HCT116 (cell line): ENCODE measurements around the gene ETV7. TPM values are rescaled to one million over a fixed set of nuclear protein-coding genes. Genes with fewer than 3 reads are reported as not detected.

ENCODE experiments used
- ATAC-seq: fragments of 200-7000 bp; cut with Tn5 transposase; 2 replicates; pipeline ENCODE4 v1.9.1; 2020; ENCODE audit warnings: mild to moderate bottlenecking, moderate library complexity
- BruUV-seq: library from RNA; stranded (reverse); fragments of 400-500 nt; replicated peaks from 2 replicates; lab custom pipeline; 2021; lab: Mats Ljungman, UMichigan
- CTCF ChIA-PET: fragments of 300-600 bp; sonication (Branson Sonifier 250); formaldehyde crosslinking; loops from one replicate; lab custom pipeline; 2021; ENCODE audit warnings: antibody characterized with exemption; lab: Charles Lee
- POLR2A ChIA-PET: fragments of 300-600, 350-600 bp; sonication (Branson Sonifier 250); formaldehyde crosslinking; loops from one replicate; lab custom pipeline; 2021; ENCODE audit warnings: antibody characterized with exemption; lab: Charles Lee
- RAD21 ChIA-PET, 2 experiments: fragments of 300-600 bp; sonication (Branson Sonifier 250); formaldehyde crosslinking; loops; one replicate each; lab custom pipeline; 2023; ENCODE audit warnings: low total read pairs in 2 of 2; ENCODE audit not compliant: uncharacterized antibody in 2 of 2, unreplicated experiment in 2 of 2, low non-redundant PET in 1 of 2; lab: Charles Lee
- DNase-seq: peaks from one replicate; pipeline ENCODE4 v3.0.0-alpha.2; 2010; ENCODE audit warnings: low read depth, low spot score
- H2AFZ ChIP-seq: fragments of 200-600 bp; shearing (Covaris generic), sonication (generic); 2 replicates; pipeline ENCODE4 v1.6.1; 2017; ENCODE audit warnings: low read depth, mixed run types, mixed read lengths, antibody characterized with exemption, low read length; ENCODE audit not compliant: poor library complexity, severe bottlenecking
- H3K27ac ChIP-seq: 2 replicates; pipeline ENCODE4 v1.5.1; 2012; ENCODE audit warnings: low read depth, low read length
- H3K27me3 ChIP-seq: fragments of 200-600 bp; sonication (generic); 2 replicates; pipeline ENCODE4 v1.6.1; 2016; ENCODE audit warnings: mixed run types, low read length, mixed read lengths; ENCODE audit not compliant: insufficient read depth
- H3K36me3 ChIP-seq, 2 experiments: fragments of 200-500 bp in 1 of 2; fragments of 200-600 bp in 1 of 2; sonication (Bioruptor generic) in 1 of 2; sonication (generic) in 1 of 2; 2 replicates each; pipeline versions ENCODE4 v1.5.1 to v1.6.1; 2014 to 2016; ENCODE audit warnings: low read length in 2 of 2, inconsistent platforms in 1 of 2, mixed read lengths in 1 of 2, mixed run types in 1 of 2; ENCODE audit not compliant: insufficient read depth in 2 of 2, control insufficient read depth in 1 of 2
- H3K4me1 ChIP-seq, 2 experiments: fragments of 200-600 bp in 1 of 2; sonication (generic) in 1 of 2; 2 replicates each; pipeline versions ENCODE4 v1.5.1 to v1.6.1; 2012 to 2017; ENCODE audit warnings: low read length in 2 of 2, inconsistent platforms in 1 of 2, mild to moderate bottlenecking in 1 of 2, mixed read lengths in 1 of 2, mixed run types in 1 of 2, moderate library complexity in 1 of 2; ENCODE audit not compliant: insufficient read depth in 2 of 2, control insufficient read depth in 1 of 2
- H3K4me2 ChIP-seq: fragments of 200-600 bp; sonication (generic); 2 replicates; pipeline ENCODE4 v1.6.1; 2017; ENCODE audit warnings: mixed run types, low read length, mixed read lengths
- H3K4me3 ChIP-seq, 2 experiments: fragments of 200-600 bp in 1 of 2; sonication (generic) in 1 of 2; replicated peaks in 1 of 2; 2 replicates each; pipeline ENCODE4 v1.5.1; 2011 to 2016; ENCODE audit warnings: low read length in 2 of 2, control low read depth in 1 of 2, low read depth in 1 of 2, mild to moderate bottlenecking in 1 of 2, mixed read lengths in 1 of 2, mixed run types in 1 of 2
- H3K79me2 ChIP-seq: fragments of 200-600 bp; sonication (generic); 2 replicates; pipeline ENCODE4 v1.6.1; 2017; ENCODE audit warnings: mild to moderate bottlenecking, mixed run types, low read length, moderate library complexity, mixed read lengths; ENCODE audit not compliant: insufficient read depth
- H3K9ac ChIP-seq: fragments of 200-600 bp; sonication (generic); 2 replicates; pipeline ENCODE4 v1.6.1; 2016; ENCODE audit warnings: low read length, mixed read lengths
- H3K9me2 ChIP-seq: fragments of 200-600 bp; sonication (generic), shearing (Covaris generic); 2 replicates; pipeline ENCODE4 v1.6.1; 2017; ENCODE audit warnings: mixed run types, mild to moderate bottlenecking, moderate library complexity; ENCODE audit not compliant: insufficient read depth
- H3K9me3 ChIP-seq, 2 experiments: fragments of 200-500 bp in 1 of 2; fragments of 200-600 bp in 1 of 2; sonication (Bioruptor generic) in 1 of 2; sonication (generic) in 1 of 2; 2 replicates each; pipeline ENCODE4 v1.6.1; 2014 to 2017; ENCODE audit warnings: low read length in 2 of 2, mixed read lengths in 2 of 2, inconsistent platforms in 1 of 2, low read depth in 1 of 2, mild to moderate bottlenecking in 1 of 2, mixed run types in 1 of 2, moderate library complexity in 1 of 2; ENCODE audit not compliant: control insufficient read depth in 1 of 2, insufficient read depth in 1 of 2
- H4K20me1 ChIP-seq: fragments of 200-600 bp; sonication (generic), shearing (Covaris generic); 2 replicates; pipeline ENCODE4 v1.6.1; 2017; ENCODE audit warnings: mixed run types, mild to moderate bottlenecking, moderate library complexity; ENCODE audit not compliant: insufficient read depth
- CBX3 ChIP-seq: IDR thresholded peaks from 2 replicates; pipeline ENCODE4 v1.6.1; 2012; ENCODE audit warnings: low read depth
- CEBPB ChIP-seq: IDR thresholded peaks from 2 replicates; pipeline ENCODE4 v1.6.1; 2012; ENCODE audit warnings: low read depth
- EZH2phosphoT487 ChIP-seq: fragments of 200-600 bp; IDR thresholded peaks from 2 replicates; pipeline ENCODE4 v1.6.1; 2018; ENCODE audit warnings: antibody characterized with exemption, borderline replicate concordance
- FOSL1 ChIP-seq: IDR thresholded peaks from 2 replicates; pipeline ENCODE4 v1.6.1; 2012; ENCODE audit warnings: low read depth
- JUND ChIP-seq: IDR thresholded peaks from 2 replicates; pipeline ENCODE4 v1.6.1; 2012
- MAX ChIP-seq: IDR thresholded peaks from 2 replicates; pipeline ENCODE4 v1.6.1; 2012
- POLR2AphosphoS5 ChIP-seq: IDR thresholded peaks from 2 replicates; pipeline ENCODE4 v1.6.1; 2011; ENCODE audit warnings: mild to moderate bottlenecking, low read depth, low read length, moderate library complexity
- RAD21 ChIP-seq: IDR thresholded peaks from 2 replicates; pipeline ENCODE4 v1.6.1; 2012; ENCODE audit warnings: low read depth, mild to moderate bottlenecking
- SRF ChIP-seq: IDR thresholded peaks from 2 replicates; pipeline ENCODE4 v1.6.1; 2012; ENCODE audit warnings: low read depth
- YY1 ChIP-seq: IDR thresholded peaks from 2 replicates; pipeline ENCODE4 v1.6.1; 2011; ENCODE audit warnings: low read length, low read depth, moderate library complexity, mild to moderate bottlenecking; ENCODE audit not compliant: insufficient replicate concordance; ENCODE audit errors: extremely low read depth
- ZBTB33 ChIP-seq: IDR thresholded peaks from 2 replicates; pipeline ENCODE4 v1.6.1; 2011; ENCODE audit warnings: mild to moderate bottlenecking, low read length, moderate library complexity; ENCODE audit not compliant: insufficient replicate concordance; ENCODE audit errors: extremely low read depth
- ZFX ChIP-seq: fragments of 450-650 bp; IDR thresholded peaks from 2 replicates; pipeline ENCODE4 v1.6.1; 2017
- ZNF274 ChIP-seq: fragments of 200-500 bp; sonication (Bioruptor generic); IDR thresholded peaks from 2 replicates; pipeline ENCODE4 v1.6.1; 2014; ENCODE audit warnings: mild to moderate bottlenecking, low read depth, low read length, inconsistent platforms
- intact Hi-C: fragments of 100-400 bp; cut with micrococcal nuclease; formaldehyde crosslinking; loops from 2 replicates; pipeline ENCODE4 v1.10.0; 2022
- total RNA-seq: library from RNA; stranded (reverse); gene quantifications from one replicate; pipeline ENCODE4 v1.2.1, GENCODE V29; 2021; ENCODE audit not compliant: unreplicated experiment

The ETV7 gene
- total RNA-seq, 1 experiment from 2014 or later: 1.0 TPM

GRCh38 chr6:36381502-36382389 lies 5.7 kb downstream of the ETV7 start:
- H3K9ac ChIP-seq: no peak overlapping the region
- H3K36me3 ChIP-seq: no peaks in the 10 kb centered on the region
- DNase-seq: no peak
- no peaks in the 10 kb centered on the region for H3K9me2 ChIP-seq
- no peaks in the 10 kb centered on the region for H3K79me2 ChIP-seq
- ChIA-PET RAD21 (no interaction called here), POLR2A (no interaction called here), CTCF (no interaction called here)
- TF ChIP-seq SRF (no peak), YY1 (no peak), FOSL1 (no peak), JUND (no peak), ZNF274 (no peak), CEBPB (no peak), ZFX (no peak), EZH2phosphoT487 (no peak), CBX3 (no peak), MAX (no peak), ZBTB33 (no peak), RAD21 (no peak), POLR2AphosphoS5 (no peak)
- no peaks in the 10 kb centered on the region for H4K20me1 ChIP-seq
- H2AFZ ChIP-seq: no peak overlapping the region
- H3K27me3 ChIP-seq: no peaks in the 10 kb centered on the region
- intact Hi-C loops: no loop called here
- no peaks in the 10 kb centered on the region for H3K9me3 ChIP-seq
- H3K4me1 ChIP-seq: peaks cover 0 to 5% of the 10 kb centered on the region in 2 experiments; a peak in 2 of 4 replicates
- no peak overlapping the region for H3K27ac ChIP-seq
- H3K4me3 ChIP-seq: no peak overlapping the region
- no peak overlapping the region for H3K4me2 ChIP-seq
- ATAC-seq: no peak
- BruUV-seq: no TSS peak
